ENCODE data around the gene GMPPA.

GMPPA gene

DNA sequence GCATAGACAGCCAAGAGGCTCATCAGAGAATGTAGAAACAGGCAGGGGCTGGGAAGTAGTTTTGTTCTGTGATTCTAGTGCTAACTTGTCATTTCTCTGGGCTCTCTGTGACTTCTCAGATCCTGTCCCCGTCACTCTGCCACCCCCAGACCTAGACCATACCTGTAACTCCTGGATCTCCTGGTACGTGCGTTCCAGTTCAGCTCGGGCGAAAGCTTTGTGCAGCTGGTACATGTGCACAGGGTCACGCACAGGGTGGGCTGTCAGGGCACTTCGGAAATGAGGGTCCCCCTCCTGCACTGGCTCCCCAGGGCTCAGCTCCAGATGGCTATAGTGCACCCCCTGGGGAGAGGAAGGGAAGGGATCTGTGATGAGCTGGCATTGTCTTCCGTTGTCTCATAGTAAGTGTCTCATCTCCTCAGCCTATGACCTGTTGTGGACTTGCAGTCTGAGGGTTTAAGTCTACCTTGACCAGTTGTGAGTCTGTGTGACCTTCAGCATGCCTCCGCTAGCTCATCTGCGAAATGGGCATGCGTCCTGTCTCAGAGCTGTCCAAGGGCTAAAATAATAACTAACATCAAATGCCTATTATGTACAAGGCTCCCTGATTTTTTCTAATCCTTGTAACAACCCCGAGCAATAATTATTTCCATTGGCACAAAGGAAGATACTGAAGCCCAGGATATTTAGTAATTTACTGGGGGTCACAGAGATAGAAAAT lies 42.3 kb downstream of the GMPPA start:
- no peak for DNase-seq

DNA sequence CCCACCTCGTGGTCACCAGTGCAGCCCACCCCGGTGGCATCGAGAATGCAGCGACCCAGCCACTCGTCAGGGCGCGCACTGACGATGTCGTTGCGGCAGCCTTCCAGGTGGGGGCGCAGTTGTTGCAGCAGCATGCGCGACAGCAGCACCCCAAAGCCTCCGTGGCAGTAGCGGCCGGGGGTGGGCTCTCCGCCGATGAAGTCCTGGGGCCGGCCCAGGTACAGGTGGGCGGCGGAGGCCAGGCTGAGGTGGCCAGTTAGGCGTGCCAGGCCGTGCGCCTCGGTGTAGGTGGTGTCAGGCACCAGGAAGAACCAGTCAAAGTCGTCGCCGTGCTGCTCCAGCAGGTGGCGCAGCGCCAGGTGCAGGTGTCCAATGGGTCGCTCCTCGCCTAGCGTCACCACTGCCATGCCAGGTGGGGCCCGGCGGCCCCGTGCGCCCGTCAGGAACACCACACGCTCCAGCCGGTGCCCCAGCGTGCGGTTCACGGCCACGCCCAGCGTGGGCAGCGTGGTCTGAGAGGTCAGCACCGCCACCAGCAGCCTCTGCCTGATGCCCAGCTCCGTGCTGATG lies 43.0 kb downstream of the GMPPA start:
- DNase-seq, result peak; percentile 84 to 92

DNA sequence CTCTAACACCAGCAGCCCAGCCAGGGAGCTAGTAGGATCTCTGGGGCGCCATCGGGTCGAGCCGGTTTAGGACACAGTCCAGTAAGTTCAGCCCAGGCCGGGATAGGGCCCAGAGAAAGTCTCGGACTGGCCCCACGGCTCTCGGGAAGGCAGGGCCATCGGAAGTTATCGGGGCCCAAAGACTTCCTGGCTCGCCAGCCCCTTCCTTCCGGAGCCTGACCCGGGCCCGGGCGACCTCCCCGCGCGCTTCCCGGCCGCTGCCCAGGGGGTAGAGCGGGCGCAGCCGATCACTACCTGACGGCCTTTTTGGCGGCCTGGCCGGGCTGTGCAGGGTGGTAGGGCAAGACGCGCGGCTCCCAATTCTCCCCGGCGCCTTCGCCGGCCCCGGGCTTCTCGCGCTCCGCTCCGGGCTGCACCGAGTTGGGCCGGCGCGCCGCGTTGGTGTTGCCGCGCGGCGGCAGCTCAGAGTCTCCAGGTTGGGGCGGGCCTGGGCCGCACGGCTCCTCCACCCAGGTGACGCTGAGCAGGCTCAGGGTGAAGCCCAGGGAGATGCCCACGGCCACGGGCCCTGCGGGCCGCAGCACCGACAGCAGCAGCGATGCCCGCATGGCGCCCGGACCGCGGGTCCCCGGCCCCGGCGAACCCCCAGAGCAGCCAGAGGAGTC lies 44.4 kb downstream of the GMPPA start:
- DNase-seq, result peak in 1 of 2 experiments; percentile 51

DNA sequence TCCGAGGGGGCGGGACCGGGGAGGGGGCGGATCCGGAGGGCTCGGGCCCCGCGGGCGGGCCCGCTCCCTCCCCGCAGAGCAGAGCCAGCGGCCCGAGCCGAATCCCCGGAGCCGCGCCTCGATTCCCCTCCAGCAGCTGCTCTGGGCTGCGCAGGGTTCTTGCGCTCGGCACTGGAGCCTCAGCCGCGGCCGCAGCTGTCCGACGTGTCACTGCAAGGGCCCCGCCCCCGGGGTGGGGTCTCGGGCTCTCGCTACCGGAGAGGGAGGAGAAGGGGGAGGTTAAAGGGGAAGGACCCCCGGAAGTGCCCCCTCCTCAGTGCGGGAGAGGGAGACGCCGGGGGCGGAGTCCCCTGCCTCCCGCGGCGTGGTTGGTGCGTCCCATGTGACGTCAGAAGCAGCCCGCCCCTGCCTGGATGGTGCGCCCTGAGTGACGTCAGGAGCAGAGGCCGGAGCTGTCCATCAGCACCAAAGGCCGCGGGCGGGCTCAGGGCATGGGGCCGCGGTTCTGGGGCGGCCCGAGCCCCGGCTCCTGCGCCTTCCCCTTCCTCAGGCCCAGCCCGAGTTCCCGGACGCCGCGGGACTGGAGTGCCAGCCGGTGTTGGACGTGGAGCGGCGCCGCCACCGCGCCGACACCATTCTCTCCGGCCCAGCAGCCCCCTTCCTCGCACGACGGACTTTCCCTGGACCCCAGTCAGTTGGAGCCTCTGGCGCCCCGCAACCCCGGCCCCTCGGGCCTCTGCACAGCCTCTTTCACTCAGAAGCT lies 45.1 kb downstream of the GMPPA start, which contains the start of the genes CHPF and TMEM198:
Gene CHPF, minus strand, starts transcription at position 214 of the 763 bp plus-strand sequence. CDS start 271 bp downstream, outside the sequence.
Gene TMEM198, plus strand, starts transcription at position 433 of the 763 bp plus-strand sequence. CDS start 700 bp downstream, outside the sequence.
- peak; percentile 98 for DNase-seq

DNA sequence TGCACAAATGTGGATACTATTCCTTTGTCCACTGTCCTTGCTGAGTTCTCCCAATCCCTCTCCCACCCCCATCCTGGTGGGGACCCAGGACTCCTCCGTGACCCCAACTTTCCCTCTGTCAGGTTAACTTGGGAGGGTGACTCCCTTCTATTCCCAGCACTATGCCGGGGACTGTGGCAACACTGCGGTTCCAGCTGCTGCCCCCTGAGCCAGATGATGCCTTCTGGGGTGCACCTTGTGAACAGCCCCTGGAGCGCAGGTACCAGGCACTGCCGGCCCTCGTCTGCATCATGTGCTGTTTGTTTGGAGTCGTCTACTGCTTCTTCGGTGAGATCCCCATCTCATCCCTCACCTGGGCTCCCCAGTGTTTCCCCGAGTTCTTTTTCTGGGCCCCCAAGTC lies 45.9 kb downstream of the GMPPA start:
- DNase-seq, result no peak

DNA sequence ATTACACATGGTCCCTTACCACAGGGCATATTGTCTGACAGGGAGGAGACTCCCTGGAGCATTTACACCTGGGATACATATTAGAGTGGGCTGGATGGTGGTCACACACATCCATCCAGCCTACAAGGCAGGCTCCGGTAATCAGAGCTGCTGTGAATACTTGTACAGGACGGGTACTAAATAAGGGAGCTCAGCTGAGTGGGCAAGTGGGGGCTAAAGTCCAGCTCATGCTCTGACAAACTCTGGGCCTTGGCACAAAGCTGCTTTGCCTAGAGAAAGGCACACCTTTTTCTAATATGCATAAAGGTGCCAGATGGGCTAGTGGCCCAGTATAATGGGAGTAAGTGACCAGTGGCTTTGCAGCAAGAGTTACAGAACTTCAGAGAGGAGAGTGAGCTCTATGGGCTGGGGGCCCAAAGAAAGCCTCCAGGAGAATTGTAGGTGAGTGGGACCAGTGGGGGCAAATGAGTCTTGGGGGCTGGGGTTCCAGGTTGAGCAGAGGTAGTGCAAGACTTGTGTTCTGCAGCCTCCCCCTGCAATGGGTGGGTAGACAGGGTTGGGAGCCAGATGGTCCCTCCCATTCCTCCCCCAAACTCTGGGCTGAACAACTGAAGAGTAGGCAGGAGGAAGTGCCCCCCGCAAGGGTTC lies 46.7 kb downstream of the GMPPA start:
- DNase-seq, result no peak

DNA sequence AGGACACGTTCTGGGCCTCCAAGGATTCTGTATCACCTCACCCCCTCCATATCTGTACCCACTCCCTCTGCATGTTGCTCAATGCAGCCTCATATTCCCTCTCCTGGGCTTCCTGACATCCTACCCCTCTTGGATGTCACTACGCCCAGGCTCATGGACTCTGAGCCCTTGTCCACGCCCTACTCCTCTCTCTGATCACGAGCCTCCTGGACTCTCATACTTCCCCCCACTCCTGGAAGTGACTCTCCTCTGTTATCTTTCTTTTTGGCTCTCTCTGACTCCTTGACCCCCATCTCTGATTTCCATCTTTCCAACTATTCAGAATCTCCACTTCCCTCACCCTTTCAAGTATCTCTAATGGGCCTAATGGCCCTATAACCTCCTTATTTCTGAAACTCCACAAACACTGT lies 47.3 kb downstream of the GMPPA start:
- no peak for DNase-seq

DNA sequence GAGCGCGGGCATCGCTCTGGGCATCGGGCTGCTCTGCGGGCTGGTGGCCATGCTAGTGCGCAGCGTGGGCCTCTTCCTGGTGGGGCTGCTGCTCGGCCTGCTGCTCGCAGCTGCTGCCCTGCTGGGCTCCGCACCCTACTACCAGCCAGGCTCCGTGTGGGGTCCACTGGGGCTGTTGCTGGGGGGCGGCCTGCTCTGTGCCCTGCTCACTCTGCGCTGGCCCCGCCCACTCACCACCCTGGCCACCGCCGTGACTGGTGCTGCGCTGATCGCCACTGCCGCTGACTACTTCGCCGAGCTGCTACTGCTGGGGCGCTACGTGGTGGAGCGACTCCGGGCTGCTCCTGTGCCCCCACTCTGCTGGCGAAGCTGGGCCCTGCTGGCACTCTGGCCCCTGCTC lies 48.9 kb downstream of the GMPPA start:
- DNase-seq, result no peak

DNA sequence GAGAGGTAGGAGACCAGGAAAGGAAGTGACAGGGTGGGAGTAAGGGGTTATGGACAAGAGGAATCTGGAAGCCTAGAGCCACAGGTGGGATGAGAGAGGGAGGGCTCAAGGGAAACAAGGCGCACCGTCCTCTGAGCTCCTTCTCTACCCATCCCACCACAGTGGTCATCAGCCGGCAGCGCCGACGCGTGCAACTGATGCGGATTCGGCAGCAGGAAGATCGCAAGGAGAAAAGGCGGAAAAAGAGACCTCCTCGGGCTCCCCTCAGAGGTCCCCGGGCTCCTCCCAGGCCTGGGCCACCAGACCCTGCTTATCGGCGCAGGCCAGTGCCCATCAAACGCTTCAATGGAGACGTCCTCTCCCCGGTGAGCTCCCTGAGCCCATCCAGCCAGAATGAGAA lies 50.3 kb downstream of the GMPPA start:
- no peak for DNase-seq

DNA sequence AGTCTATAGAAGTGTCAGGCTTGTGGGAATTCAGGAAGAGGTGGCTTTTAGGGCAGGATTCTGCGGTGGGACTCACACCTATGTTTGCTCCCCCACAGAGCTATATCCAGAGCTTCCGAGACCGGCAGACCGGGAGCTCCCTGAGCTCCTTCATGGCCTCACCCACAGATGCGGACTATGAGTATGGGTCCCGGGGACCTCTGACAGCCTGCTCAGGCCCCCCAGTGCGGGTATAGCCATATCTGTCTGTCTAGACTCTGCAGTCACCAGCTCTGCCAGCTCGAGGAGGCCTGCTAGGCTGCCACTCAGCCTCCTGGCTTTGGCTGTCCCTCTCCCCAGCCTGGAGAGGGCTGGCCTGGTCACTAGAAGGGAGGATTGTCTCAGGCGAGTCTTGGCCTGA lies 50.9 kb downstream of the GMPPA start:
- no peak for DNase-seq

DNA sequence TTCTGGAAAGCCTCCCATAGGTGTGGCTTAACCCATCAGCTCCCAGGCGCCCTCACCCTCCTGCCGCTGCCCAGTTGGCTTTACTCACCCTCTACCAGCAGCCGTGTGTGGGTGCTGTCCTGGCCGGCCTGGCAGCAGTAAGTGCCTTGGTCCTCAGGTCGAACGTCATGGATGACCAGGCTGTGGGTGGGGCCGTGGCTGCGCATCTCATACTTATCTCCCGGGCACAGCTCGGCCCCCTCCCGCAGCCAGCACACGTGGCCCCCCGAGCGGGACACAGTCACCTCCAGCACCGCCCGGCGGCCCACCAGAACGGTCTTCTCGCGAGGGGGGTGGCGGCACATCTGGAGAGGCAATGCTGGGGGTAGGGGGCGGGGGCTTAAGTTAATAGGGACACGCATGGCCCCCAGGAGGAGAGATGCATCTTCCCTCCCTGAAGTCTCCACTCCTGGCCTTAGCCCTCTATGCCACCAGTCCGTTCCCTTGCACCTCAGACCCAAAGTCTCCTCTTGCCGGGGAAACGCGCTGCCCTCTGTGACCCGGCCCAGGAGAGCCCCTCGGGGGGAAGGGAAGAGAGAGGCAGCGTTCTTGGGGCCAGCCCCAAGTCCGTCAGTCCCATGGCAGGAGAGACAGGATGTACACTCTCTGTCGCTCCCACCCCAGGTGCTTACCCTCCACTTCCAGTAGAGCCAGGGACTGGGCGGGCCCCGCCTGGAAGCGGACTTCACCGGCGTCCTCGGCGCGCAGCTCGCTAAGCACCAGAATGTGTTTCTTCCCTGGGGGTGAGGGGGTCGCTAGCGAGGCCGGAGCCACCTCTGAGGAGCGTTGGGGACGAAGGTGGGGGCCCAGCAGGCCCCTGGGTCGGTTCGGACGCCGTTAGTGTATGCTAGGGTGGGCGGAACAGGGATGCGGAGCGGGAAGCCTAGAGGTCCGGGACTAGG lies 53.0 kb downstream of the GMPPA start:
- DNase-seq, result peak in 1 of 2 experiments; percentile 37

DNA sequence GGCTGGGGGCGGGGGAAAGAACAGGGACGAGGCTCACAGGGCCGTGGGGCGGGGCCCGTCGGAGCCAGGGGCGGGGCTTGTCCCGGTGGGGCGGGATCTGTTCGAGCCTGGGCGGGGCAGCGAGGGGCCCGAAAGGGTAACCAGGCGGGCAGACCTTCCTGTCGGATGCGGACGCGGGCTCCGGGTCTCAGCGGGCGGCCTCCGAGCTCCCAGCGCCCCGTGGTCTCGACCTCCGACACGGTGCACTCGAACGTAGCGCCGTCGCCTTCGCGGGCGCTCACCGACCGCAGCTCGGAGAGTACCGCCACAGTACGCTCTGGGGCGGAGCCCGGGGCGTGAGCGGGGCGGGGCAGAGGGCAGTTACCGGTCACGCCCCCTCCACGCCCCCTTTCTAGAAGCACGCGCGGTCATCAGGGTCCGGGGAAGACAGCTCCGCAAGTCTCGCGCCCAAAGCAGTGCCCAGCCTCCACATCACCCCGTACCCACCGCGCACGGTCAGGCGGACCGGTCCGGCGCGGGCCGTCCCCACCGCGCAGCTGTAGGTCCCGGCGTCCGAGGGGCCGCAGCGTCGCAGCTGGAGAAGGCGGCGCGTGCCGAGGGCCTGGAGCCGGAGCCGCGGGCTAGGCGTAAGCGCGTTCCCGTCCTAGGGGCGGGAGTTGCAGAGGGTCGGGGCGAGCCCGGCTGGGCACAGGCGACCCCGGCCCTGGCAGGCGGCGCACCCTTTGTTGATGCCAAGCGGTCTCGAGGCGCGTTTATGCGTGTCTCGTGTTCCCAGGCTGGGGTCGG lies 53.9 kb downstream of the GMPPA start:
- peak; percentile 76 to 77 for DNase-seq

DNA sequence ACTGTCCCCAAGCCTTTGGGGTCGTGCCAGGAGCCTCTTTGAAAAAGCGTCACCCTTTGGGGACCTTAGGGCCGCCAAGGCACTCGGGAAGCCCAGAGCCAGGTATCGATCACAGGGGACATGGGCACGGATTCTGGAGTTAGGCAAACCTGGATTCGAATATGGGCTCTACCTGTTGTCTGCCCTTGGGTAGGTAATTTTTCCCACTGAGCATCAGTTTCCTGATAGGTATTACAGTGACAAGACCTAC lies 54.4 kb downstream of the GMPPA start:
- no peak for DNase-seq

DNA sequence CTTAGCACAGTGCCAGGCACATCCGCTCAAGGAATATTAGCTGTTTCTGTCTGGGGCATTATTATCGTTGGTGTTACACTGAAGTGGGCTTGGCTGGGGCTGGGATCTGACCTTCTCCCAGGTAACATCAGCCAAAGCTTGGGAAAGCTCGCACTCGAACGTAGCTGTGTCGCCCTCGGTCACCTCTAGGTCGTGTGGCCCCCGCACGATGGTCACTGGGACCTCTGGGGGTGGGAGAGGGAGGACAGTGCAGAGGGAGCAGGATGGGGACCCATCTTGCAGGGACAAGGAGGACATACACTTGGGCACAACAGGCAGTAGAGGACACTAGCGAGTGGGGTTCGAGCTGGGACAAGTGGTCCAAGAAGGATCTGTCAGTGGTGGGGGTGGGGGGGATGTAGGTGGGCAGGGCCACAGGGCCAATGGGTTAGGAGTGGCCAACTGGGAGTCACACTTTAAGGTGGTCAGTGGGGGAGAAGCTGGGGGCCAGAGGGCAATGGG lies 54.8 kb downstream of the GMPPA start:
- no peak for DNase-seq

DNA sequence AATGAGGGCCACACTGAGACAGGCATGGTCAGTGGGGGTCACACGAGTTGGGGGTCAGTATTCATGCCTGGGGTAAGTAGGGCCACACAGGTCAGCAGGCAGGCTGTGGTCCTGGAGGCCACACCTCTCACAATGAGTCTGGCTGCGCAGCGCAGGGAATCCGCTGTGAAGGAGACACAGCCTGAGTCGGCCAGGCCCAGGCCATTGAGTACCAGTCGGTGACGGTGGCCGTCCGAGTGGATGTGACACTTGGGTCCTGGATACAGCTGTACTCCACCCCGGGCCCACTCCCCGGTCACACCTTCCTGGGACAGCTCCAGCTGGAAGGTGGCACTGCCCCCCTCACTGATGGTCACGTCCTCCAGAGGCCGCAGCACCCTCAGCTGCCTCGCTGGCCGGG lies 55.7 kb downstream of the GMPPA start:
- no peak for DNase-seq

DNA sequence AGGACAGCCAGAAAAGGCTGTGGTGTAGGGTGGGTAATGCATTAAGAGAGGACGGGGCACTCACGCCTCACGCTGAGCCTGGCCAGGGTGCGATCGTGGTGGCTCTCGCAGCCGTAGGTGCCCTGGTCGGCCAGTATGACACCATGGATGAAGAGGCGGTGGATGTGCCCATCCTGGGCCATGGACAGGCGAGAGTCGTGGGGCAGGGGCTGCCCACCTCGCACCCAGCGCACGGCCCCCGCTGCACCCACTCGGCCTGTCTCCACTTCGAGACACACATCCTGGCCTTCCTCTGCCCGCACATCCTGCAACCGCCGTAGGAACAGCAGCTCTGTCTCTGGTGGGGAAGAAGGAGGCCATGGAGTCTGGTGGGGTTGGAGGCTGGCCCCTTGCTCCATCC lies 57.3 kb downstream of the GMPPA start:
- DNase-seq, result no peak

DNA sequence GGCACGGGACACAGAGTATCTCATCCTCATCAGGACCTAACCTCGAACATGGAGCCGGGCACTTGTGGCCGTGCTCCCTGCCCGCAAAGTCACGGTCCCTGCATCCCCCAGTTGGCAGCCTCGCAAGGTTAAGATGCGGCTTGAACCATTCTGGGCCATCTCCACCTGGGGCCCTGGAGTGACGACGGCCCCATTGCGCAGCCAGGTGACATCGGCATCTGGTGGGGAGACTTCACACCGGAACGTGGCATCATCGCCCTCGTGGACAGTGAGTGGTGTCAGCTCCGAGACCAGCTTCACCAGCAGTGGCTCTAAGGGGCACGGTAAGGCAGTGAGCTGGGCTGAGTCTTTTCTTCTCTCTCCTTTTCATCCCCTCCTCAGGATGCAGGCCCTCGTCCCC lies 57.7 kb downstream of the GMPPA start:
- no peak for DNase-seq
